Memory B cell (primary cell): ENCODE measurements around the gene AKAP6.

ENCODE experiments used
- ATAC-seq: fragments of 150-1000 bp; cut with Tn5 transposase; 2 replicates; pipeline ENCODE4 v1.10.0; 2021; ENCODE audit warnings: low read depth, mild to moderate bottlenecking, moderate library complexity
- DNase-seq, 2 donors: peaks; one replicate each; pipeline ENCODE4 v3.0.0; 2022; ENCODE audit warnings: low spot score in 2 of 2
- H3K27ac Mint-ChIP-seq: one replicate; pipeline ENCODE4 v1.8.0; 2022; ENCODE audit warnings: mild to moderate bottlenecking, moderate library complexity, mixed read lengths
- H3K27me3 Mint-ChIP-seq: one replicate; pipeline ENCODE4 v1.8.0; 2022; ENCODE audit warnings: mixed read lengths
- H3K36me3 Mint-ChIP-seq: one replicate; pipeline ENCODE4 v1.8.0; 2022; ENCODE audit warnings: mild to moderate bottlenecking, mixed read lengths
- H3K4me1 Mint-ChIP-seq: one replicate; pipeline ENCODE4 v1.8.0; 2022; ENCODE audit warnings: mixed read lengths
- H3K4me3 Mint-ChIP-seq: one replicate; pipeline ENCODE4 v1.8.0; 2022; ENCODE audit warnings: mild to moderate bottlenecking, moderate library complexity, mixed read lengths
- H3K9me3 Mint-ChIP-seq: one replicate; pipeline ENCODE4 v1.8.0; 2022; ENCODE audit warnings: mixed read lengths

AKAP6 gene

GRCh38 chr14:32313844-32314376 lies 15.2 kb upstream of the AKAP6 start:
- H3K27ac Mint-ChIP-seq = no peak overlapping the region
- ATAC-seq (no peak), DNase-seq (no peak)
- peaks cover 2% of the 10 kb centered on the region for H3K36me3 Mint-ChIP-seq
- peaks cover 1% of the 10 kb centered on the region for H3K9me3 Mint-ChIP-seq
- H3K27me3 Mint-ChIP-seq = peaks cover 4% of the 10 kb centered on the region
- H3K4me1 Mint-ChIP-seq = no peaks in the 10 kb centered on the region
- H3K4me3 Mint-ChIP-seq = no peak overlapping the region

DNA sequence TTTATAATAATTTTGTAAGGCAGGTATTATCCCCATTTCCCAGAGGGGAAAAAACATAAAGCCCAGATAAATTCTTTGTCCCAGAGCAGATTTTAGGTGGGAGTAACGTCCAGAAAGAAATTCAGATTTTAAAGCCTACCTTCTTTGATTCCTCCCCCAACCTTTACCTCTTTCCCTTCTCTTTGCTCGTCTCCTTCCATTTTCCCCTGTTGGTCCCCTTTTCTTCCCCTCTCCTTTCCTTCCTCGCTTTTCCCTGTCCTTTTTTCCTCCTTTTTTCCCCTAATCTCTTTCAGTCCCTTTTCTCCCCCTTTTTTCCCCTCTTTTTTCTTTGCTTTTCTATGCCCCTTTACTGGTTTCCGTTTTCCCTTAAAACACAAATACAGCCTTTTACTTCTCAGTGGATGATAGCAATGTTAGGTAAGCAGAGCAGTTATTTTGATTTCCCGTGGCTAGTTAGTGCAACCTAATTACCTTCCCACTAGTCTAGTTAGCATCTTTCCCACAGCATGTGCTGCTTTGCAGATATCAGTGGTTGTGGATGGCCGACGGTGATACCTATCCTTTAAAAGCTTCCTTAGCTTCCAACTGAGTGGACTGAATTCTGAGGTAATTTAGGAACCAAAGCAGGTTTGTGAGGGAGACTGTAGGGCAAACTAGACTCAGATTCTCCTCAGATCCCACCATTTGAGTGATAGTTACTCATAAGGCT lies 10.9 kb upstream of the AKAP6 start:
- H3K9me3 Mint-ChIP-seq = no peaks in the 10 kb centered on the region
- no peak overlapping the region for H3K4me3 Mint-ChIP-seq
- no peaks in the 10 kb centered on the region for H3K36me3 Mint-ChIP-seq
- DNase-seq (no peak), ATAC-seq (no peak)
- H3K27ac Mint-ChIP-seq = no peak overlapping the region
- no peaks in the 10 kb centered on the region for H3K4me1 Mint-ChIP-seq
- H3K27me3 Mint-ChIP-seq = peaks cover 4% of the 10 kb centered on the region

DNA sequence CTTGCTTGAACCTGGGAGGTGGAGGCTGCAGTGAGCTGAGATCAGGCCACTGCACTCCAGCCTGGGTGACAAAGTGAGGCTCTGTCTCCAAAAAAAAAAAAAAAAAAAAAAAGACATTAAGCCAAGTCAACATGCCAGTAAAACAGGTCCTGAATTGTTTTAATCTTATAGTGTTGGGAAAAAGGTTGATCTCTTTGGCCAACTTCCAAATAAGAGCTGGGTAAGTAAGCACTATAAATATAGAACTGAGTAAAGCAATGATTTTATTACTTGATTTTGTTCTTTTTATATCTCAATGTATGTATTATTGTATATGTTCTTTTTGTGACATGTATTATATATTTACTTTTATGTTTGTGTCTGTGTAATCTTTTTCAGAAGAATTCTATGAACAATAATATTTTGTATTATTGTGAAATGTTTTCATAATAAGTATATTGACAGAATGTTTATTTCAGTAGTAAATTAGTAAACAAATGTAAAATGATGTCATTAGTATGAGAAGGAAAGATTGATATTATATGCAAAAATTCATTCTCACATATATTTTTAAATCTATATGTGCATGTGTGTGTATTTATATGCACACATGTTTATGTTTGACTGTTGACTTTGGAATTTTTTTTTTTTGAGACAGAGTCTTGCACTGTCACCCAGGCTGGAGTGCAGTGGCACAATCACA lies 9.6 kb upstream of the AKAP6 start:
- H3K4me1 Mint-ChIP-seq = no peaks in the 10 kb centered on the region

GRCh38 chr14:32324601-32325000 lies 4.5 kb upstream of the AKAP6 start:
- no peak for ATAC-seq
- no peaks in the 10 kb centered on the region for H3K4me1 Mint-ChIP-seq
- DNase-seq = no peak

More for the DNA sequence above, 9.6 kb upstream of the AKAP6 start:
- DNase-seq (no peak), ATAC-seq (no peak)
- Mint-ChIP-seq H3K36me3 (no peaks in the 10 kb centered on the region), H3K4me3 (no peak overlapping the region), H3K27ac (no peak overlapping the region), H3K9me3 (no peaks in the 10 kb centered on the region), H3K27me3 (peaks cover 4% of the 10 kb centered on the region)

GRCh38 chr14:32327255-32327961 lies 1.7 kb upstream of the AKAP6 start:
- ATAC-seq (no peak), DNase-seq (no peak)
- no peak overlapping the region for H3K27ac Mint-ChIP-seq
- no peaks in the 10 kb centered on the region for H3K27me3 Mint-ChIP-seq
- H3K9me3 Mint-ChIP-seq = peaks cover 4% of the 10 kb centered on the region
- no peak overlapping the region for H3K4me3 Mint-ChIP-seq
- no peaks in the 10 kb centered on the region for H3K4me1 Mint-ChIP-seq
- H3K36me3 Mint-ChIP-seq = no peaks in the 10 kb centered on the region

More at GRCh38 chr14:32324601-32325000, 4.5 kb upstream of the AKAP6 start:
- H3K27ac Mint-ChIP-seq = no peak overlapping the region
- no peaks in the 10 kb centered on the region for H3K27me3 Mint-ChIP-seq
- H3K9me3 Mint-ChIP-seq = peaks cover 4% of the 10 kb centered on the region
- H3K4me3 Mint-ChIP-seq = no peak overlapping the region
- H3K36me3 Mint-ChIP-seq = no peaks in the 10 kb centered on the region

DNA sequence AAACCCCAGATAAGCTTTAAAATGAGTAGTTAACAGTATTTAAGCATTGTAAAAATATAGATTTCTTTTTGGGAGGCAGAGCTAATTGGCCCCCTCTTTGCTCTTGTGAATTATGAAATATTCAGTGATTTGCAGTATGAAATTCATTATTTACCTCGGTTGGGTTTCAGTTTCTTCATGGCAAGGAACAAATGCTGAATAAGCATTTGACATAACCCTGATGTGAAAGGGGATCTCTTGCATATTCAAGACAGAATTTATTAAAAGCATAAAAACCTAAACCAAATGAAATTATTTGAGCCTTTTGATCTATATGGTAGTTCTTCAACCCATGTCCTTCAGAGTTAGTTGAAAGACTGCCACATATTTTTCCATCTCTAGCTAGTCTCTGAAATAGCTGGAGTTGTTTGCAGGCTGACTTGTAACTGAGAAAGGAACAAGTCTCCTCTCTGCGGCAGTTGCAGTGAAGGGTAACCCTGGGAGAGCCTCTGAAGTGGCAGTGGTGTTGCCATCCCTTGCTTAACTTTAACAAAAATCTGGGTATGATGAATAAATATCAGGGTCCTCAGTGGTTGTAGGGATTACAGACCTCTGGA lies 690 bp downstream of the AKAP6 start:
- no peak for ATAC-seq
- Mint-ChIP-seq H3K4me3 (no peak overlapping the region), H3K4me1 (no peaks in the 10 kb centered on the region), H3K36me3 (no peaks in the 10 kb centered on the region), H3K27me3 (no peaks in the 10 kb centered on the region), H3K27ac (no peak overlapping the region), H3K9me3 (peaks cover 4% of the 10 kb centered on the region)
- DNase-seq = no peak

GRCh38 chr14:32330351-32331111 lies 1.4 kb downstream of the AKAP6 start:
- H3K36me3 Mint-ChIP-seq = no peaks in the 10 kb centered on the region
- H3K27me3 Mint-ChIP-seq = no peaks in the 10 kb centered on the region
- H3K4me1 Mint-ChIP-seq = no peaks in the 10 kb centered on the region
- H3K9me3 Mint-ChIP-seq = peaks cover 4% of the 10 kb centered on the region
- no peak overlapping the region for H3K4me3 Mint-ChIP-seq
- no peak for DNase-seq
- no peak overlapping the region for H3K27ac Mint-ChIP-seq
- no peak for ATAC-seq

- ATAC-seq = no peak
- no peak for DNase-seq
- Mint-ChIP-seq H3K4me1 (no peaks in the 10 kb centered on the region), H3K4me3 (no peak overlapping the region), H3K9me3 (peaks cover 1% of the 10 kb centered on the region), H3K27me3 (no peaks in the 10 kb centered on the region), H3K36me3 (no peaks in the 10 kb centered on the region), H3K27ac (no peak overlapping the region)
Observed at GRCh38 chr14:32331206-32331605, 2.1 kb downstream of the AKAP6 start.

DNA sequence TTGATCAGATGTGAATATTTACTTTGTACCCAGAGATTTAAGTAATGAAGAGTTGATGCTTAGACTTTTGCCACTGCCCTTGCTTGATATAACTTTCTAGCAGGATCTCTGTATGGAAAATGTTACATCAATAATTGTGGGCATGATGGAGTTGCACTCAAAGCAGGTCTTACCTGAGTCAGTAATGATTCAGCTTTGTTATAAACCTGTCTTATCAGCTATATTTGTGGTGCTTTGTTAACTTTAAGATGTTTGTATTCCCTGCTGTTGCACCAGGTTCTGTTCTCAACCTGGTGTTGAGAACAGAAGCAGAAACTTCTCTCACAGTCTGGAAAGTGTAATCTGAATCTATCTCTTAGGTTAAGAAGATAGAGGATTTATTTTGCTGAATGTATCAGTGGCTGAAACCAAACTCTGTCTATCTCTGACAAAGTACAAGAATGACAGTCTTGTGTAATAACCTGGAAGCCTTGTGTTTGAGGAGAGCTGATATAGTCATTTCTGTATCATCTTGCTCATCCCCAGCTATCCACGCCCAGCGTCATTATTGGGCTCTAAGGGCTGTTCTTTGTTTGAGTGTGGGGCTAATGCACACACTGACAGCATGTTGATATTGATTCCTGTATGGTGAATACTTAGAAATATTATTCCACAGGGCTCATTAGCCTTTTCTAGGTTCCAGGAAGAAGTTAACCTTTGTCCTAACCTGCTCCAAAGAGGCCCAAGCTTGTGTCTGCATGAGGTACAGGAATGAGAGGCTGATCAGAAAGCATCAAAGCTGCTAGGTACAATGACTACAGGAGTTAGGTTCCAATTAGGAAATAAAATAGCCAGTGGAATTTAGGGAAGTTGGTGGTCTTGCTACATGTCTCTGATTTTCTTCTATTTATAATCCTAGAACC lies 3.6 kb downstream of the AKAP6 start:
- DNase-seq = no peak
- Mint-ChIP-seq H3K4me3 (no peak overlapping the region), H3K36me3 (no peaks in the 10 kb centered on the region), H3K4me1 (no peaks in the 10 kb centered on the region), H3K27ac (no peak overlapping the region), H3K27me3 (no peaks in the 10 kb centered on the region), H3K9me3 (no peaks in the 10 kb centered on the region)
- no peak for ATAC-seq

DNA sequence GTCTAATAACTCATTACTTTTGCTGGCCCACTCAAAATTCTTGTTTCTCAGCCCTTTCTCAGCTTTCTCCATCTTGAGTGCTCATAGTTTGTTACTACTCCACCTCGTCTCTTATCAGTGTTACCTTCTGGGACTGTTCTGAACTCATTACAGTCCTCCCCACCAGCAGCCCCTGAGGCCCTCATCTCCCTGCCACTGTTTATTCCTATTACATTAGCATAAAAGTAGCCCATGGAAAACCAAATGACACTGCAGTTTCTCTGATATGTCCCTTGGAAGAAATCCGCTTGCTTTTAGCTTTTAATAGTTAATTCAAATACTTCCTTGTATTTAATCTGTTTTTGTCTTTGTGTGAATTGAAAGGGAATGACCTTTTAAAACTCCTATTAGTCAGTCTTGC lies 7.6 kb downstream of the AKAP6 start:
- no peaks in the 10 kb centered on the region for H3K4me1 Mint-ChIP-seq
- no peak overlapping the region for H3K4me3 Mint-ChIP-seq
- no peaks in the 10 kb centered on the region for H3K27me3 Mint-ChIP-seq
- ATAC-seq (no peak), DNase-seq (no peak)
- H3K36me3 Mint-ChIP-seq = no peaks in the 10 kb centered on the region
- no peak overlapping the region for H3K27ac Mint-ChIP-seq
- H3K9me3 Mint-ChIP-seq = no peaks in the 10 kb centered on the region

GRCh38 chr14:32337759-32338158 lies 8.7 kb downstream of the AKAP6 start:
- H3K9me3 Mint-ChIP-seq = no peaks in the 10 kb centered on the region
- DNase-seq = no peak
- H3K4me1 Mint-ChIP-seq = no peaks in the 10 kb centered on the region
- no peak overlapping the region for H3K27ac Mint-ChIP-seq
- H3K36me3 Mint-ChIP-seq = no peaks in the 10 kb centered on the region
- no peak overlapping the region for H3K4me3 Mint-ChIP-seq
- H3K27me3 Mint-ChIP-seq = no peaks in the 10 kb centered on the region
- ATAC-seq = no peak

GRCh38 chr14:32339188-32339587 lies 10.1 kb downstream of the AKAP6 start:
- Mint-ChIP-seq H3K36me3 (no peaks in the 10 kb centered on the region), H3K9me3 (no peaks in the 10 kb centered on the region), H3K27me3 (no peaks in the 10 kb centered on the region), H3K4me1 (no peaks in the 10 kb centered on the region), H3K4me3 (no peak overlapping the region), H3K27ac (no peak overlapping the region)
- DNase-seq (no peak), ATAC-seq (no peak)
